ENCODE results near the gene SPATS2.
"Not testable (repeated sequence)": the region's sequence is repeated elsewhere in the genome, so short reads cannot be mapped to it uniquely, and the experiment has no call there.

GRCh38 chr12:49320411-49321103, 46.7 kb upstream of the SPATS2 start:
- not testable (repeated sequence) for TF ChIP-seq ZNF658 (tag by site-specific recombination; IDR thresholded peaks at IDR 0.05); TCF7L2 (IDR thresholded peaks at IDR 0.05; ENCODE audit: borderline replicate concordance, low read depth, low read length)
